Measurements from ENCODE around the gene BOC. TPM values are rescaled to one million over a fixed set of nuclear protein-coding genes. Genes with fewer than 3 reads are reported as not detected.

The BOC gene
- total and polyA plus RNA-seq, 2 of the 8 experiments (the other 6 are each of a cell fraction or from before 2014, with no cell fraction given) = 6.9 to 9.3 TPM

- TF ChIP-seq KDM4A (IDR thresholded peaks at IDR 0.05; ENCODE audit: low read depth, low read length, severe bottlenecking) (no peak), RAD21 (IDR thresholded peaks at IDR 0.05 in 1 of 2, conservative IDR thresholded peaks at IDR 0.05 in 1 of 2; ENCODE audit: low read depth in 2 of 2, low read length in 2 of 2) (no peak), POLR2A (IDR thresholded peaks at IDR 0.05; ENCODE audit: control extremely low read depth in 1 of 2, low read depth in 2 of 2, low read length in 2 of 2) (no peak)
These were observed 44.5 kb upstream of the BOC start (continued) for GRCh38 chr3:113166719-113167492.
